Erythroblast (primary cell): Measurements from ENCODE around the gene CNTRL.

Experiments
- GATA1 ChIP-seq: IDR thresholded peaks from 2 replicates; pipeline ENCODE4 v1.6.1; 2011; ENCODE audit warnings: low read depth, mild to moderate bottlenecking, control low read depth, low read length, moderate library complexity
- POLR2A ChIP-seq: IDR thresholded peaks from 2 replicates; pipeline ENCODE4 v1.6.1; 2011; ENCODE audit warnings: mild to moderate bottlenecking, low read length

DNA sequence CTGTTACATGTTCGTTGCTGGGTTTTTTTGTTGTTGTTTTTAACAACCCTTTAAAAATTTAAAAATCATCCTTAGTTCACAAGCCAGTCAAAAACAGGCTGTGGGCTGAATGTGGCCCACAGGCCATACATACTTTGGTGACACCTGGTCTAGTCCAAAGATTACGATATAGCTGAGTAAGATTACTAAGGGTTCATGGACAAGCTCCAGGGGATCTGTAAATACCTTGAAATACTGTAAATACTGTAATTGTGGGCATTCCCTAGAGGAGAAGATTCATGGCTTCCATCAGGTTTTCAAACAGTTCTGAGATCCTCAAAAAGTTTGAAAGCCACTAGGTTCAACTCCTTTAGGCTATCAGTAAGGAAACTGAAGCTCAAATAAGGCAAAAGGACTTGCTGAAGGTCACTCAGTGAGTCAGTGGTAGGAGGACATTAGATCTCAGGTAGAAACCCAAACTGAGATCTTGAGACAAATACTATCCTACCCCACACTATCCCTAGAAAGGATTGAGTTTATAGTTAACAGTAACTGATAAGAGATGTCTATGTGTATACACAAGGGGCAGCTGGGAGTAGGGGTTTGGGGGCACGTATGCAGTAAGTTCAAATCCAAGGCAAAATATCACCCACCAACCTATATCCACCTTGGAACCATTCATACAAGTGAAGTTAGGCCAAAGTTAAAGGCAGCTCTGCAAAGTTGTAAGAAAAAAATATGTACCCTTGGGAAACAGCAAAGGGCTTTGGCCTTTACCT is 109.1 kb downstream of the CNTRL start:
- TF ChIP-seq POLR2A (no peak), GATA1 (no peak)
